ENCODE data around the gene NAALADL2. TPM values are rescaled to one million over a fixed set of nuclear protein-coding genes. Genes with fewer than 3 reads are reported as not detected.

Gene NAALADL2
- total and polyA plus RNA-seq, 2 of the 4 experiments (the other 2 are of a cell fraction): 3.8 to 19.2 TPM

GRCh38 chr3:175111036-175111435, 251.9 kb downstream of the NAALADL2 start:
- Histone ChIP-seq H3K27me3 (ENCODE audit: control insufficient read depth, insufficient read depth, low read length) (no peaks in the 10 kb centered on the region), H4K91ac (ENCODE audit: insufficient read depth, low read depth, low read length) (no peak overlapping the region), H2BK15ac (ENCODE audit: low read depth, low read length) (no peak overlapping the region), H3K9ac (ENCODE audit: low read depth, low read length) (no peak overlapping the region), H4K8ac (ENCODE audit: low read depth in 2 of 2, low read length in 2 of 2) (no peak overlapping the region), H2BK120ac (ENCODE audit: low read depth, low read length) (no peak overlapping the region), H3K36me3 (ENCODE audit: control insufficient read depth, insufficient read depth, low read length) (no peaks in the 10 kb centered on the region), H3K4me1 (ENCODE audit: control insufficient read depth, insufficient read depth, low read length) (peaks cover 1% of the 10 kb centered on the region), H3K27ac (ENCODE audit: insufficient read depth, low read length) (no peak overlapping the region), H3K18ac (ENCODE audit: low read depth, low read length) (peak overlapping the region; percentile 41; the same call in 1 of the 2 replicates), H3K9me3 (ENCODE audit: control insufficient read depth, insufficient read depth, low read length) (no peaks in the 10 kb centered on the region), H3K14ac (replicated peaks; ENCODE audit: low read depth, low read length) (no peak overlapping the region), H2AK9ac (replicated peaks; ENCODE audit: low read depth, low read length, poor library complexity) (no peak overlapping the region), H4K20me1 (ENCODE audit: insufficient read depth, low read length) (no peaks in the 10 kb centered on the region), H3K4me3 (ENCODE audit: insufficient read depth, low read depth, low read length) (no peak overlapping the region), H3K23ac (ENCODE audit: low read depth, low read length) (no peak overlapping the region), H3K79me1 (ENCODE audit: low read depth in 1 of 2, low read length in 2 of 2) (no peaks in the 10 kb centered on the region), H3K4me2 (ENCODE audit: low read depth, low read length) (no peak overlapping the region; the same call in 1 of the 2 replicates), H3K9me1 (ENCODE audit: insufficient read depth, low read length) (no peaks in the 10 kb centered on the region), H4K5ac (ENCODE audit: low read depth, low read length) (no peak overlapping the region; the same call in 1 of the 2 replicates), H2BK5ac (ENCODE audit: low read depth, low read length, poor library complexity, severe bottlenecking) (peak overlapping the region; percentile 17), H2AK5ac (ENCODE audit: low read depth, low read length) (no peak overlapping the region), H3K4ac (ENCODE audit: low read depth, low read length) (no peak overlapping the region), H3K56ac (ENCODE audit: extremely low read depth, insufficient read depth, low read length) (no peak overlapping the region), H2BK20ac (ENCODE audit: low read depth, low read length) (no peak overlapping the region), H2AFZ (replicated peaks; ENCODE audit: low read length, poor library complexity) (no peak overlapping the region)
- POLR2A ChIA-PET (ENCODE audit: unreplicated experiment): no interaction called here
- CTCF ChIA-PET: interaction anchor here (1.0 kb wide), 1 partner anchor 36 kb away, joined by 3 read pairs; no protein-coding TSS in a partner anchor
- dilution Hi-C loops (cut with HindIII; ENCODE audit: low sequenced_read_pairs, unreplicated experiment): no loop called here
- peak; percentile 73 for DNase-seq
- intact Hi-C loops (cut with micrococcal nuclease): no loop called here
- in situ Hi-C loops (cut with MboI; ENCODE audit: low sequenced_read_pairs): no loop called here
- no TSS peak for BruUV-seq (replicated peaks)
- ATAC-seq (ENCODE audit: low read depth): 0 out of 2 replicates have a peak, but pooled peaks have one; percentile 28
- TF ChIP-seq MXI1 (IDR thresholded peaks at IDR 0.05; ENCODE audit: borderline replicate concordance, low read depth, low read length): no peak
- no peak for TF ChIP-seq SMC3 (IDR thresholded peaks at IDR 0.05; ENCODE audit: low read depth, low read length)
- no peak for TF ChIP-seq MAZ (IDR thresholded peaks at IDR 0.05; ENCODE audit: borderline replicate concordance, low read depth, low read length)
- no peak for TF ChIP-seq POLR2A (IDR thresholded peaks at IDR 0.05; ENCODE audit: low read depth, low read length)
- no peak for TF ChIP-seq RAD21 (IDR thresholded peaks at IDR 0.05; ENCODE audit: low read length)
- TF ChIP-seq, protein P1, sequence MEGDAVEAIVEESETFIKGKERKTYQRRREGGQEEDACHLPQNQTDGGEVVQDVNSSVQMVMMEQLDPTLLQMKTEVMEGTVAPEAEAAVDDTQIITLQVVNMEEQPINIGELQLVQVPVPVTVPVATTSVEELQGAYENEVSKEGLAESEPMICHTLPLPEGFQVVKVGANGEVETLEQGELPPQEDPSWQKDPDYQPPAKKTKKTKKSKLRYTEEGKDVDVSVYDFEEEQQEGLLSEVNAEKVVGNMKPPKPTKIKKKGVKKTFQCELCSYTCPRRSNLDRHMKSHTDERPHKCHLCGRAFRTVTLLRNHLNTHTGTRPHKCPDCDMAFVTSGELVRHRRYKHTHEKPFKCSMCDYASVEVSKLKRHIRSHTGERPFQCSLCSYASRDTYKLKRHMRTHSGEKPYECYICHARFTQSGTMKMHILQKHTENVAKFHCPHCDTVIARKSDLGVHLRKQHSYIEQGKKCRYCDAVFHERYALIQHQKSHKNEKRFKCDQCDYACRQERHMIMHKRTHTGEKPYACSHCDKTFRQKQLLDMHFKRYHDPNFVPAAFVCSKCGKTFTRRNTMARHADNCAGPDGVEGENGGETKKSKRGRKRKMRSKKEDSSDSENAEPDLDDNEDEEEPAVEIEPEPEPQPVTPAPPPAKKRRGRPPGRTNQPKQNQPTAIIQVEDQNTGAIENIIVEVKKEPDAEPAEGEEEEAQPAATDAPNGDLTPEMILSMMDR (conservative IDR thresholded peaks at IDR 0.05; ENCODE audit: low read depth, low read length): no peak
- no peak for TF ChIP-seq CEBPB (IDR thresholded peaks at IDR 0.05; ENCODE audit: low read depth, low read length)
- no peak for TF ChIP-seq FOS (IDR thresholded peaks at IDR 0.05; ENCODE audit: low read depth, low read length)
- TF ChIP-seq MAFK (IDR thresholded peaks at IDR 0.05; ENCODE audit: low read depth, low read length): no peak
- TF ChIP-seq RCOR1 (IDR thresholded peaks at IDR 0.05; ENCODE audit: insufficient replicate concordance, low read length): no peak
- no CpG with 5 or more reads among the region's 2 CpGs for WGBS, 2 experiments (ENCODE audit: extremely low coverage in 2 of 2, insufficient read length in 1 of 2)

All from IMR-90 (cell line).